ENCODE results near the gene ZFYVE28. TPM values are rescaled to one million over a fixed set of nuclear protein-coding genes. Genes with fewer than 3 reads are reported as not detected.

The ZFYVE28 gene
- total and polyA plus RNA-seq, 12 donors, result 4.3 to 24.6 (median 16.0) TPM

DNA sequence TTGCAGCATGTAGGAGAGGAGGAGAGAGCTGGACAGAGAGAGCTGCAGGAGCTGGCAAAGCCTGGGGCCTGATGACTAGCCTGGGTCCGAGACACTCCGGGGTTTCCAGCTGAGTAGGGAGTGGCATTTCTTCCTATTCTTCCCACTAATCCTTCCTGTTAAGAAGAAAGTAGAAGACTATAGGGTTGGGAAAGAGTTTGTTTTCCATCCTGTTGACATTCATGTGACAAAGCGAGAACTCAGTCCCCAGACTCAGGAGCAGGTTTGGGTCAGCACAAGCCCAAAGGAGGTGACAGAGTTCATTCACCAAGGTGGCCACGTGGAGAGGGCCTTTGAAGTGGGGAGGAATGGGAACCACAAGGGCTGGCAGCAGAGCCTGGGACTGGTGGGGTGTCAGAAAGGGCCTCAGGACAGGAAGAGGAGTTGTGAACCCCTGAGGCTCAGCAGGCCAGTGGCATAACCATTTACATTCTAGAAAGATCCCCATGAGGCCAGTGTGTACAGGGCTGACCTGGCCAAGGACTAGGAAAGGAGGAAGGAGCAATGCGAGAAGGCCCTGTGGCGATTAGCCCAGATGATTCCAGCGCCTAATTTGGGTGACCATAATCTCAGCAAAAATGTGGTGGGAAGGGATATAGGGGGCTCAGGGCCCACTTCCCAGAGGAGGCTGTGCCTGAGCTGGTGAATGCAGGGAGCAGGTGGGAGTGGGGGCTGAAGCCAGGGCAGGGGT lies 173.2 kb downstream of the ZFYVE28 start:
- H3K4me3 ChIP-seq, result no peak overlapping the region
- peak in 2 of 7 donors; percentile 2 to 8 for DNase-seq
- TF ChIP-seq POLR2A (IDR thresholded peaks at IDR 0.05) (no peak), CTCF (IDR thresholded peaks at IDR 0.05) (no peak)
- no peaks in the 10 kb centered on the region for H3K27me3 ChIP-seq
- intact Hi-C loops (cut with DNase I), result no loop called here
- peak overlapping the region in 3 of 5 donors; percentile 8 to 44 (median 38) for H3K27ac ChIP-seq
- H3K4me1 ChIP-seq (replicated peaks in 1 of 2), result peaks cover 8 to 41% of the 10 kb centered on the region in 2 donors
- WGBS, 4 donors, result 64 to 74% (median 65%) methylated on average over 7 of the region's 7 CpGs
- H3K36me3 ChIP-seq (replicated peaks in 1 of 2), result peaks cover 0 to 29% of the 10 kb centered on the region in 2 donors
- H3K9me3 ChIP-seq (replicated peaks in 1 of 3), result no peaks in the 10 kb centered on the region

GRCh38 chr4:2243681-2244380 lies 174.6 kb downstream of the ZFYVE28 start:
- Histone ChIP-seq H3K36me3 (replicated peaks in 1 of 2) (peaks cover 0 to 15% of the 10 kb centered on the region in 2 donors), H3K9me3 (replicated peaks in 1 of 3) (no peaks in the 10 kb centered on the region), H3K4me3 (no peak overlapping the region), H3K27ac (peak overlapping the region in 3 of 5 donors; percentile 29 to 47 (median 38)), H3K4me1 (replicated peaks in 1 of 2) (peaks cover 8 to 51% of the 10 kb centered on the region in 2 donors), H3K27me3 (no peaks in the 10 kb centered on the region)
- DNase-seq, result peak; percentile 43 to 73 (median 52)
- 46 to 58% (median 55%) methylated on average over 5 of the region's 5 CpGs for WGBS, 4 donors
- TF ChIP-seq POLR2A (IDR thresholded peaks at IDR 0.05), result no peak
- peak in 1 of 6 experiments; percentile 9 for TF ChIP-seq CTCF (IDR thresholded peaks at IDR 0.05)
- intact Hi-C loops (cut with DNase I), result no loop called here

DNA sequence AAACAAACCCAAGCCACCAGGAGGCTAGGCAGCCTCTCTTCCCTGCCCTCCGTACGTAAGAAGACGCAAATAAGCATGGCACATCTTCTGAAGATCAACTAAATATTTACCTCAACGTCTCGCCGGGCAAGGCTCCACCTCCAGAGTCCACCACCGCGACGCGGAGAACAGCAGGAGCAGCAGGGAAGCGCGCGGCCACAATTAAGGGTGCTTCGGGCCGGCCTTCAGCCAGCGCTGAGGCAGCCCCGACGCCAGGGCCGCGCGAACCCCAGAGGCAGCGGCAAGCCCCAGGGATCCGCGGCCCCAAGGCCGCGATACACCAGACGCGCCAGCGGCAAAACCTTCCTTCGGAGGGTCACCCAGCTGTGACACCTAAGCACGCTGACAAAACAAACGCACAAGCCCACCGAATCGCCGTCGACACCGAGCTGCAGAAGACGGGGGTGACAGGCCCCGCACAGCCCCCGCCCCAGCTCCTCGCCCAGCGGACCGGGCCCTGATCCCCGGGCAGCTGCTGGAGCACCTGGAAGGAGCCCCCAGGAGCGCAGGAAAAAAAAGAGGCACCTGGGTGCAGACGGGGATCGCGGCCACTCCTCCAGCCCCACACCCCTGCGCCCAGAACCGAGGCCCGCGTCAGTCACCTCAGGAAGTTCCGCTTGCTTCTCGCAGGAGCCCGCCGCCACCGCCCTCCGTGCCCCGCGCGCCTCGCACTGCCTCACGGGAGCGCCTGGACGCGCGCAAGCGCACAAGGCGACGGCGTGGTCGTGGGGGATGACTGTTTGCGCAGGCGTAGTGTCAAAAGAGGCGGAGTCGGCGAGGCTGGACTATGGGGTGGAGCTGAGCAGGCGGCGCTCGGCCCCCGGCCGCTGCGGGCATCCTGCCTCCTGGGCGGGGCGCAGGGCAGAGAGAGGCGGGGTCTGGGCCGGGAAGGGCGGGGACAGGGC lies 176.8 kb downstream of the ZFYVE28 start, which contains the start of the genes HAUS3 and POLN:
HAUS3 (minus strand) TSS at position 712 of the 944 bp plus-strand sequence. CDS start 1,175 bp downstream, outside the sequence.
POLN (minus strand) TSS at position 712 of the 944 bp plus-strand sequence. CDS start 12,890 bp downstream, outside the sequence.
- peaks cover 0 to 12% of the 10 kb centered on the region in 2 donors for H3K36me3 ChIP-seq (replicated peaks in 1 of 2)
- peak; percentile 98 to 99 (median 98) for DNase-seq
- no peaks in the 10 kb centered on the region for H3K9me3 ChIP-seq (replicated peaks in 1 of 3)
- WGBS, 4 donors, result 0% methylated on average over 6 to 88 of the region's 88 CpGs
- peaks cover 8 to 62% of the 10 kb centered on the region in 2 donors for H3K4me1 ChIP-seq (replicated peaks in 1 of 2)
- no peaks in the 10 kb centered on the region for H3K27me3 ChIP-seq
- peak within 1 kb of the TSS in 4 of 5 donors; percentile 71 to 85 (median 82) for H3K27ac ChIP-seq
- peak within 1 kb of the TSS; percentile 64 to 89 (median 69) for H3K4me3 ChIP-seq
- intact Hi-C loops (cut with DNase I), result no loop called here
- peak; percentile 38 to 91 for TF ChIP-seq POLR2A (IDR thresholded peaks at IDR 0.05)
- TF ChIP-seq CTCF (IDR thresholded peaks at IDR 0.05), result peak in 3 of 6 experiments; percentile 2 to 14 (median 3)

All from adrenal gland (tissue), 12 donors.